Activated T-cell treated with anti-CD3 and anti-CD28 coated beads for 24 hours (primary cell): Measurements from ENCODE around the gene PTPRN2.

ENCODE experiments used
- DNase-seq: peaks from one replicate; pipeline ENCODE4 v3.0.0-alpha.2; 2020; ENCODE audit warnings: low read depth

The PTPRN2 gene

DNA sequence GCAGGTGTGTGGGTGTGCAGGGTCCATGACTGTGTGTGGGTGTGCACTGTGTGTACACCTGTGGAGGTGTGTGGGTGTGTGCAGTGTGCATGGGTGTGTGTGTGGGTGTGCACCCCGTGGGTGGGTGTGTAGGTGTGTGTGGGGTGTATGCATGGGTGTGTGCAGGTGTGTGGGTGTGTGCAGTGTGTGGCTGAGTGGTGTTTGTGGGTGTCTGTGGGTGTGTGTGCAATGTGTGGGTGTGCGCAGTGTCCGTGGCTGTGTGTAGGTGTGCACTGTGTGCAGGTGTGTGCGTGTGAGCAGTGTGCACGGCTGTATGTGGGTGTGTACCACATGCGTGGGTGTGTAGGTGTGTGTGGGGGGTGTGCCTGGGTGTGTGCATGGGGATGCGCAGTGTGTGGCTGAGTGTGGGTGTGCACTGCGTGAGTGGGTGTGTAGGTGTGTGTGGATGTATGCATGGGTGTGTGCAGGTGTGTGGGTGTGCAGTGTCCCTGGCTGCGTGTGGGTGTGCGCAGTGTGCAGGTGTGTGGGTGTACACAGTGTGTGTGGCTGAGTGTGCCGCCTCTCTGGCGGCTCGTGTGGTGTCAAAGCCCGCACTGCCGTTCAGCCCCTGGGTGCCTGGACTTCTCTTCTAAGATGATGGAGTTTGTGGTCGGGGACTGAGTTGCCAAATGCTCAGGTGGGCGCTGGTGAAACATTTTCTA is 1042.5 kb downstream of the PTPRN2 start:
- no peak for DNase-seq

DNA sequence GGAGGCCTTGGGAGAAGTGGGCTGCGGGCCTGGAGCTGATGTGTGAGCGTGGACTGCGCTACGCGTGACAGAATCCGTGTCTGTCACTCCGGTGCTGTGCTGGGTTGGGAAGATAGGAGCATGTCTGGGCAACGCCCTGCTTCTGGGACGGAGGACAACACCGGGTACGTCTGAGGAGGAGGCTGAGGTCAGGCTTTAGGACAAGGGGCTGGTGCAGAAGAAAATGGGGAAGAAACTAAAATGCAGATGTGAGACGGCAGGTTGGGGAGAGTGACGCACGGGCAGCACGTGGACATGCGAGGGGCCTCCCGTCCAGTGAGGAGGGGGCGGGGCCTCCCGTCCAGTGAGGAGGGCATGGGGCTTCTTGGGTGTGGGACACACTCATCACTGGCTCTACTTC is 1043.4 kb downstream of the PTPRN2 start:
- DNase-seq: no peak

DNA sequence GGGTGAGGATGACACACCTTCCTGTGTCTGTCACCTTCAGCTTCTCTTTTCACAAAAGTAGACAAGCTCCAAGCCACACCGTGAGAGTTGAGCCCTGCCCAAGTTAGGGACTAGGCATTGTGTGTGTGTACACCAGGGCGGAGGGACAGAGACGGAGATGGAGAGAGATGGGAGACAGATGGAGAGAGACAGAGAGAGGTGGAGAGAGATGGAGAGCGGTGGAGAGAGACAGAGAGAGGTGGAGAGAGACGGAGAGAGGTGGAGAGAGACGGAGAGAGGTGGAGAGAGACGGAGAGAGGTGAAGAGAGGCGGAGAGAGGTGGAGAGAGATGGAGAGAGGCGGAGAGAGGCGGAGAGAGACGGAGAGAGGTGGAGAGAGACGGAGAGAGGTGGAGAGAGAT is 1043.8 kb downstream of the PTPRN2 start:
- no peak for DNase-seq

- DNase-seq: no peak
Observed at GRCh38 chr7:157543276-157543675, 1044.3 kb downstream of the PTPRN2 start.

DNA sequence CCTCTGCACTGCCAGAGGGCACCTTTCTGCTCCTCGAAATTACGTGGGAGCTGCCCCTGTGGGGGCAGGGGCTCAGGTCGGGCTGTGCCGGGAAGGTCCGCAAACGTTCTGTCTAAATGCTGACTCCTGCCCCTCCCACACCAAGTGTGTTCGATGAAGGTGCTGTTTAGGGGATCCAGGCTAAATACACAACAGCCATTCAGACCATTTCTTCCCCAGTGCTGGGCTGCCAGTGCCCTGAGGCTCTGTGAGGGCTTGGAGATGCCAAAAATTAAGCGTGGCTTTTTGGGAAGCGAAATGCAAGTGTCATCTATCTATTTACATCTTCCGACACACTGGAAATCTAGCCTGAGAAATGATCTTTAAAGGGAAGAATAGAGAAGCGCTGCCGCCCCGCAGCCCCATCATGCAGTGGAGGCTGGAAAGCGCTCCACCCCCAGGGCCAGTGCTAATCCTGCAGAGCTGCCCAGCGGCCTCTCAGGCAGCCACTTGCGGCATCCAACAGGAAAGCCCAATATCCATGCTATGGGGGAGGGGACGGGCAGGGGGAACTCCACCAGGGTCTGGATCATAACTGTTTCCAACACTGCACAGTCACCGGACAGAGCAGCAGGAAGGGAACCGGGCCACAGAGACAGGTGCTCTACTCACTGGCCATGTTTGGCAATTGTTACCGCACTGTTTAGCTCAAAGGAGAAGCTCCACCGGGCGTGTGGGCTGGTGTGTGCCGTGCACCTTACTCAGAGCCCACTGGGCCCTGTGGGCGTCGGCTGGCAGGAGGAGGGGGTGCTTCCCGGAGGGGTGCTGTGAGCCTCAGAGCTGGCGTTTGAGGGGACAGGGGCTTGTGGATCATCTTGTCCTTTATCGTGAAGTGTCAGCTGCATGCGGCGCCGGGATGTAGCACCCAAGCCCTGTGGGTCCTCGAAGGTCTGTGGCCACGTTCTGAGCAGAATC is 1045.3 kb downstream of the PTPRN2 start:
- DNase-seq: no peak

- no peak for DNase-seq
Observed at GRCh38 chr7:157541295-157542067, 1046.1 kb downstream of the PTPRN2 start.

DNA sequence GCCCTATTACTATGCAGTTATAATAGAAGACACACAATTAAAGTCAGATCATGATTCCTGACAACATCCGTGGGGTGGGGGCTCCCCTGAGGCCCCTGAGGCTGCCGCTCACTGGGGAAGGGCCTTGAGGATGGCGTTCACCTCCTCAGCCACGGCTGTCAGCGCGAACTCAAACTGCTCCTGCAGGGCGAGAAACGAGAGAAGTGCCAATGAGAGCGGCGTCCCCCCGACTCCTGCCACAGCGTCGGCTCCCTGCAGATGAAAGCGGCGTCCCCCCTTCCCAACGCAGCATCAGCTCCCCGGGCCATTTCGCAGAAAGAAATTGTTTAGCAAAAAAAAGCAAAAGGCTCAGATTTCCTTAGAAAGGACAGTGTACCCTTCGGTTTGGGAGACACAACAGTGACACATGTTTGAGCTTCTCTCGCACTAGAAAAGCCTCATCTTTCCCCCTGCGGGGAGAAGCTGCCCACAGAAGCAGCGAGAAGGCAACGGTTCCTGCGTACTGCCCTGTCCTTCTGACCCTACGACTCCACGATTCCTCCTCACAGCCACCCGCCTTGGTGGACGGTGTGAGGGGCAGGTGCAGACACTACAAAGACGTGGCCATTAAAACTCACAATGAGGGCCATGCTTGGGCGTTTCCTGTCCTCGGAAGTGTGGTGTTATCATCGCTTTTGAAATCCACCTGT is 1046.9 kb downstream of the PTPRN2 start:
- DNase-seq: no peak

- DNase-seq: no peak
Observed at GRCh38 chr7:157540020-157540419, 1047.6 kb downstream of the PTPRN2 start.

GRCh38 chr7:157539521-157539920 is 1048.1 kb downstream of the PTPRN2 start:
- no peak for DNase-seq

GRCh38 chr7:157538735-157539134 is 1048.9 kb downstream of the PTPRN2 start:
- DNase-seq: no peak

DNA sequence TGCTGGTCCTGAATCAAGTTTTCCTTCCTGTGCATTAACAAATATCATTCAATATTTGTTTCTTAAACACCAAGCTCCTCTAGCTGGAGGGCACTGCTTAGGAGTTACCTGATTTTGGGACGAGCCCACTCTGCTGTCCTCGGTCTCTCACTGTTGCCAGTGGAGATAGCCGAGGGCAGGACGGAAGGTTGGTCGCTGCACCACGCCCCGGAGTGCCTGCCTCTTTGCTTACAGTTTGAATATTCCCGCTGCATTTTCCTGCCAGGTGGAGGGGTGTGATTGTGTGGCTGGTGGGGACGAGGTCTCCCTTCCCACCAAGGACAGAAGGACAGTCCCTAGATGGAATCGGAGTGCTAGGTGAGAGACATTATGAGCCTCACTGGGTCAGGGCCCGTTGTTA is 1049.3 kb downstream of the PTPRN2 start:
- no peak for DNase-seq

DNA sequence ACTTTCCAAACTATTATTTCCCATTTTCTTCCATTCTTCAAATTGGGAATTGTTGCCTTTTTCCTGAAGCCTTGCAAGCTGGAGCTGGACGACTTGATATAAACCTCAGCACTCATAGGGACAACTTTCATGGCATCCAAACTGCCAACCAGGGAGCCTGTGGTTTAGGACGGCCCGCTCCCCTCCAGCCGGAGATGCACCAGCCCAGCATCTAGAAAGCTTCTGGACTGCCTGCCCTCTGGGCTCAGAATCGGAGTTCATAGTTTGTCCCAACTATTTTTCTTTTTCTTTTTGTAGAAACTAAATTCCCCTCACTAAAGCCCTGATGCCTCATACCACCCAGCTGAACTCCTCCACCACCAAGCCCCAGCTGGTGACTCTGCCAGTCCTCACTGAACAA is 1050.6 kb downstream of the PTPRN2 start:
- no peak for DNase-seq

DNA sequence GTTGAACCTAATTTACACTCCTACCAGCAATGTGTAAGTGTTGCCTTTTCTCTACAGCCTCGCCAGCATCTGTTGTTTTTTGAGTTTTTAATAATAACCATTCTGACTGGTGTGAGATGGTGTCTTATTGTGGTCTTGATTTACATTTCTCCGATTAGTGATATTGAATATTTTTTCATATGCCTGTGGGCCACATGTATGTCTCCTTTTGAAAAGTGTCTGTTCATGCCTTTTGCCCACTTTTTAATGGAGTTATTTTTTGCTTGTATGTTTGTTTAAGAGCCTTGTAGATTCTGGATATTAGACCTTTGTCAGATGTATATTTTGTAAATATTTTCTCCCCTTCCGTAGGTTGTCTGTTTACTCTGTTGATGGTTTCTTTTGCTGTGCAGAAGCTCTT is 1055.6 kb downstream of the PTPRN2 start:
- DNase-seq: no peak

- DNase-seq: no peak
Observed at GRCh38 chr7:157529768-157530560, 1057.7 kb downstream of the PTPRN2 start.

DNA sequence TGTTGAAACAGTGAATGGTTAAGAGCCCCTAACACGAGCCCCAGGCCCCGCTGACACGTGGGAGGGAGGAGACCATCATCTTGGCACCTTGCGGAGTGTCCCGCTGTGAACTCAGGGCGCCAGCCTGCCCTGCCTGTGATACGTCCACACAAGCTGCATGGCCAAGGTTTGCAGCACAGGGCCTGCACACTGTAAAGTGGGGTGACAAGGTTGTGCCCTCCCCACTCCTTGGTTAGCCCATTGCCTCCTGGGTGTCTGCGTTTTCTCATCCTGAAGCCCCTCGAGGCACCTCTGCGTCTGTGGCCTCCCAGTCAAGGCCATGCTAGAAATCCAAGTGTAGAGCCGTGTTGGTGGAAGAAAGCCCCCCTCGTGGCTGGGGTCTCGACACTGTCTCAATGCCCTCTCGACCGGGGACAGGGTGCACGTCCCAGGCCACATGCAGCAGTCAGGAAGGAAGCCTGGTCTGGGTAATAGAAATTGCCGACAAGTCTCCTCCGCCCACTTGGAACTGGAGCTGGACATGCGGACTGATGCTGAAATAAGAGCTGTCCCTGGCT is 1058.8 kb downstream of the PTPRN2 start:
- DNase-seq: no peak

DNA sequence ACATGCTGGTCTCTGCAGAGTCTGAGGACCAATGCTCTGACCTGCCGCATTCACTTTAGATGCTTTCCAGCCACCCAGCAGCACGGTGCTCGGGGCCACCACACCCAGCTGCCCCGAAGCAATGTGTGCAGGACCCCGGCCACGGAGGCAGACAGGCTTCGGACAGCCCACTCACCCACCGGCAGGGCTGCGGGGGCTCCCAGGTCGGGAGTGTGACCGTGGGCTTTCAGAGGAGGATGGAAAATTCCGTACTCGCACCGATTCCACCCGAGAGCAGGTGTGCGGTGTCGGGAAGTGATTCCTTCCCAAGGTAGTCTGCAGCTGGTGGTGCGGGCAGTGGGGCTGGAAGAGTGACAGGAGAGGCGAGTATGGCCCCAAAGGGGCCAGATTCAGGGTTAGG is 1059.9 kb downstream of the PTPRN2 start:
- no peak for DNase-seq

DNA sequence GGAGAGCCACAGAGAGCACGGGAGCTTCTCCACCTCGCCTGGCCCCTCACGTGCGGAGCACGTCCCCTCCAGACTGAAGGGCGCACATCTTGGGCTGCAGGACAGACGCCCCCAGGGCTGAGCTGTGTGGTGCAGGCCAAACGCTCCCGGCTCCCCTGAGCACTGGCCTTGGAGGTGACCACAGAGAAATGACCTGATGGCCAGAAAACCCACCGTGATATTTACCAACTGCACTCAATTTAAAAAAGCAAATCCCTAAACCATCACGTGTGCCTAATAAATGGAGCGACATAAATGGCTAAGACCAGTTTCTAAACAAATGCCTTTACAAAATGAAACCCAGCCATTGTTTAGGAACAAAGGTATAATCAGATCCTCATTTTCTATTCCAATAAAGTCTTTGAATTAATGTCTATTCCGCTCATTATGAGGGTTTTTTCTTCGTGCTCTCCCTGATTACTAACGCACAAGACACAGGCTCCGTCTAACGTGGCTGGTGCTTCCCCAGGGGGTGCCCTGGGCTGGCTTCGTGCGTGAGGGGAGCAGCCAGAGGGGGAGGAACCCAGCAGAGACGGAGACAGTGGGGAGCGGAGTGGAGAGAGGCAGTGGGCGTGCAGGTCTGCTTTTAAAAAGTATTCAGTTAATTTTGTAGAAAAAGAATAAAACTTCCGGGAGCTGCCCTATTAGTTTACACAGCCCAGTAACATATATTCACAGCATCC is 1060.5 kb downstream of the PTPRN2 start:
- no peak for DNase-seq

DNA sequence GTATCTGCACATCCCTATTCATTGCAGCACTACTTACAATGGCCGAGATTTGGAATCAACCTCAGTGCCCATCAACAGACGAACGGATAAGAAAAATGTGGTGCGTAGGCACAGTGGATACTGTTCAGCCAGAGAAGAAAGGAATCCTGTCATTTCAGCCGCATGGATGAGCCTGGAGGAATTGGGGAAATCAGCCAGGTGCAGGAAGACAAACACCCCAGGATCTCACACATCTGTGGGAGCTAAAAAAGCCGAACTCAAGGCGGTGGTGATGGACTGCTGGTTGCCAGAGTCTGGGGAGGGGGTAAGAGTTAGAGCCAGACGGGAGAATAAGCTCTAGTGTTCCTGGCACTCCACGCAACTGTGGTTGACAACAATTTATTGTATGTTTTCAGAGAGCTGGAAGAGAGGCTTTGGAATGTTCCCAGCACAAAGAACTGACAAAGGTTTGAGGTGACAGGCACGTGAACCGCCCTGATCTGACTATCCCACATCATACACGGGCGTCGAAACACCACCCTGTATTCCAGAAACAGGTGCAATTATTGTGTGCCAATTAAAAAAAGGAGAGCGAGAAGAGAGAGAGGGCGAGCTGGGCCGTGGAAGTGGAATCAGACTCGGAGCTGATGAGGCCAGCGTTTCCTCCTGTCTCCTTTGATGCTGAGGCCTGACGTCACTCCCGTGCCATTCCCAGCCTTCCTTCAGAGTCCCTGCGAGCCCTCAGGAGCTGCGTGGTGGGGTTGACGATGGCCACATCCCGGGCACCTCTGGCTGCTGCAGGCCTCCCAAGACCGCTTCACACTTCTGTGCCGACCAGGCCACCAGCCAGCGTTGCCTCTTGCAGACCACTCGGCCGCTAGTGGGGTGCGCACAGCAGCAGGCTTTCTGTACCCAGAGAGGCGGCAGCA is 1061.4 kb downstream of the PTPRN2 start:
- DNase-seq: no peak

DNA sequence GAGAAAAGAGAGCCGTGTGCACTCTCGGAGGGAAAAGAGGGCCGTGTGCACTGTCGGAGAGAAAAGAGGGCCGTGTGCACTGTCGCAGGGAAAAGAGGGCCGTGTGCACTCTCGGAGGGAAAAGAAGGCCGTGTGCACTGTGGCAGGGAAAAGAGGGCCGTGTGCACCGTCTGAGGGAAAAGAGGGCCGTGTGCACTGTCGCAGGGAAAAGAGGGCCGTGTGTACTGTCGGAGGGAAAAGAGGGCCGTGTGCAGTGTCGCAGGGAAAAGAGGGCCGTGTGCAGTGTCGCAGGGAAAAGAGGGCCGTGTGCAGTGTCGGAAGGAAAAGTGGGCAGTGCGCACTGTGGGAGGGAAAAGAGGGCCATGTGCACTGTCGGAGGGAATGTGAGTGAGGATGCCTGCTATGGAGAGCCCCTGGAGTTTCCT is 1062.1 kb downstream of the PTPRN2 start:
- DNase-seq: no peak
